Neuron (in vitro differentiated cells): ENCODE results near the gene GFY.
"Not testable (repeated sequence)": the region's sequence is repeated elsewhere in the genome, so short reads cannot be mapped to it uniquely, and the experiment has no call there.

Experiments
- H2AFZ ChIP-seq: one replicate; pipeline ENCODE4 v1.6.1; 2013; ENCODE audit warnings: low read depth, mild to moderate bottlenecking, inconsistent platforms, low read length, moderate library complexity
- H3K27me3 ChIP-seq: one replicate; pipeline ENCODE4 v1.6.1; 2013; ENCODE audit warnings: low read length; ENCODE audit not compliant: insufficient read depth
- H3K36me3 ChIP-seq: one replicate; pipeline ENCODE4 v1.6.1; 2013; ENCODE audit warnings: low read length; ENCODE audit not compliant: insufficient read depth
- H3K4me1 ChIP-seq: one replicate; pipeline ENCODE4 v1.6.1; 2013; ENCODE audit warnings: low read length; ENCODE audit not compliant: insufficient read depth
- H3K4me3 ChIP-seq: 2 replicates; pipeline ENCODE4 v1.5.1; 2013; ENCODE audit warnings: mild to moderate bottlenecking, low read length, moderate library complexity
- H3K9me3 ChIP-seq: one replicate; pipeline ENCODE4 v1.6.1; 2013; ENCODE audit warnings: low read length

The GFY gene

DNA sequence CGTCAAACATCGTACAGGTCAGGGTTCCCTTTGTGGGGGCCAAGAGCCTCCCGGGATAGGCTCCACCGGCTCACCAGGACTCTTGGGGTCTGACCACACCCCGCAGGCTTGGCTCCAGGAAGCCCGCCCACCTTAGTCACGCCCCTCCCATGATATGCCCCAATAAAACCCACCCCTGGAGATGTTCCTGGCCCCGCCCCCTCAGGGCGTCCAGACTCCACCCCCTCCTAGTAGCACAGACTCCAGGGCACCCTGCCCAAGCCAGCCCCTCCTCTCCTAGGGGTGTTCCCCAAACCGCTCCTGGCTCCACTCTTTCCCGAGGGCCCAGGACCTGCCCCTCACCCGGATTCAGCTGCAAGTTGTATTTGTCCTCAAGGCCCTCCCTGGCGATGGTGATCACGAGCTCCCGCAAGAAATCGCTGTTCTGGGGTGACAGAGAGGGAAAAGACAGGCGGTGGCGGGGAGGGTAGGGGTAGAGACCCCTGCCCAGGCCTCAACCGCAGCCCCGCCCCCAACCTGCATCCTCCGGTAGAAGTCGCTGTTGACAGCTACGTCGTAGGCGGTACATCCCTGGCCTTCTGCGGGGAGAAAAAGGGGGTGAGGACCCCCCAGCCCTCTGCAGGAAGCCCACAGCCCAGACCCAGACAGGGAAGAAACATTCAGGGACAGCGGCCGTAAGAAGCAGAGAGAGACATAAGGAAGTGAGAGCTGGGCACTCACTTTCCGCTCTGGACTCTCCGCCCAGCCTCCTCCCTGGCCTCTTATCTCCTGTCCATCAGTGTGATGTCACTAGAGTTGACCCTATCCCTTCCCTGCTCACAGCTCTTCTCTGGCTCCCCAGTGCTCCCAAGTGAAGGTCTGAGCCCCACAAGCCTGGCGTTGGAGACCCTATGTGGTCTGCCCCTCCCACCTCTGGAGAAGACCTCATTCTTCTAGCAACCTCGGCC is 22.6 kb downstream of the GFY start:
- Histone ChIP-seq H2AFZ (no peak overlapping the region), H3K4me3 (no peak overlapping the region), H3K4me1 (peaks cover 4% of the 10 kb centered on the region), H3K27me3 (no peaks in the 10 kb centered on the region), H3K36me3 (peaks cover 25% of the 10 kb centered on the region), H3K9me3 (no peaks in the 10 kb centered on the region)

DNA sequence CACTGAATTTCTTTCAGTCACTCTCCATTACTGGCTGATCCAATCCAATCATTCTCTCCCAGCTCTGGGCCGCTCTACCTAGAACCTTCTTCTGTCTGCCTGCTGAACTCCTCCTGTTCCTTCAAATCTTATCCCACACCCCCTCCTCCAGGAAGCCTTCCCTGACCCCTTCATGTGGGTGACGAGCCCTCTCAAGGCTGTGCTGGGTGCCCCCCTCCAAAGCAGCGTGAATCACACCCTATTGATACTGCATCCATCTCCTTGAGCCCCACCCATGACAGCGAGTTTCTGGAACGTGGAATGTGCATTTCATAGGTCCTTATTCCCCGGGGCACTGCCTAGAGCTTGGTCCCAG is 23.2 kb downstream of the GFY start:
- H3K36me3 ChIP-seq, result peaks cover 25% of the 10 kb centered on the region
- H3K9me3 ChIP-seq, result no peaks in the 10 kb centered on the region
- no peaks in the 10 kb centered on the region for H3K4me1 ChIP-seq
- no peaks in the 10 kb centered on the region for H3K27me3 ChIP-seq
- no peak overlapping the region for H3K4me3 ChIP-seq
- no peak overlapping the region for H2AFZ ChIP-seq

DNA sequence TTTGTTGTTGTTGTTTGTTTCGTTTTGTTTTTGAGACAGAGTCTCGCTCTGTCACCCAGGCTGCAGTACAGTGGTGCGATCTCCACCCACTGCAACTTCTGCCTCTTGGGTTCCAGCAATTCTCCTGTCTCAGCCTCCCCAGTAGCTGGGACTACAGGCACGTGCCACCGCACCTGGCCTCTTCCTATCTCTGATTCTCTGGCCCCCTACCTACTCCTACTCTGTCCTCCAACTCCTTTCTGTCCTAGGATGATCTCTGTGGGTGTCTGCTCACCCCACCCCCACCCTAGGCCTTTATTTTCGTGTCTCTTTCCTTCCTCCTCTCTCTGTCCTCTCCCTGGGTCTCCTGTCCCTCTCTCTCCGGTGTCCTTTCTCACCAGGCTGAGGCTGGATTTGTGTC is 25.2 kb downstream of the GFY start:
- peaks cover 3% of the 10 kb centered on the region for H3K4me1 ChIP-seq
- peaks cover 25% of the 10 kb centered on the region for H3K36me3 ChIP-seq
- no peak overlapping the region for H2AFZ ChIP-seq
- peak overlapping the region; percentile 75 for H3K4me3 ChIP-seq
- H3K27me3 ChIP-seq, result no peaks in the 10 kb centered on the region
- H3K9me3 ChIP-seq, result no peaks in the 10 kb centered on the region

DNA sequence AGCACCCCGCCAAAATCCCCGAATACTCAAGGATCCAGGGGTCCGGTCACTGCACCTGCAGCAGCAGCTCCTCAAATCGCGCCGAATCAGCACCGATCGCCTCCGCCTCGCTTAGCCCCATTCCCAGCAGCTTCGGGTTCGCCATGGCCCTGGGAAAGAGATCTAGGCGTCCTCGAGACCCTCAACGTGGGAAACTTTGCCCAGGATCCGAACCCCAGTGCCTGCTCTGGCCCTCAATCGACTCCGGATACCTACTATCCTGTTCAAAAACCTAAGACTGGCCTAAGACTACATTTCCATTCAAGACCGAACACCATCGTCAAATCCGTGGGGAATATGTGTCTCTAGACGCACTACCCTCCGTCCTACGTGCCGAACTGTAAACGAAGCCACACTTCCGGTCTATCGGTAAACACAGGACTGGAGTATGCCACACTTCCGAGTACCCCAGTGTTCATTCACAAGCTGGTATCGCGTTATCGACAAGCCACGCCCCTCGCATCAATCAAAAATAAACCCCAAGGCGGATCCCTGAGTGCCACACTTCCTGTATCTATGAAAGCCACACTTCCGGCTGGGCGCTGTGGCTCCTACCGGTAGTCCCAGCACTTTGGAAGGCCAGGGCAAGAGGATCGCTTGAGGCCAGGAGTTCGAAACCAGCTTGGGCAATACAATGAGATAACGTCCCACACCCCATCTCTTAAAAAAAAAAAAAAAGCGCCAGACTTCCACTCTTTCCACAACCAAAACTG is 26.4 kb downstream of the GFY start, which contains the start of gene PIH1D1:
TSS of gene PIH1D1 (minus strand) at position 385 of the 752 bp plus-strand sequence. CDS start at position 145, 240 bp downstream.
- Histone ChIP-seq H2AFZ (peak within 1 kb of the TSS; percentile 72), H3K36me3 (peaks cover 25% of the 10 kb centered on the region), H3K4me1 (peaks cover 3% of the 10 kb centered on the region), H3K4me3 (peak within 1 kb of the TSS; percentile 75), H3K9me3 (no peaks in the 10 kb centered on the region), H3K27me3 (no peaks in the 10 kb centered on the region)

DNA sequence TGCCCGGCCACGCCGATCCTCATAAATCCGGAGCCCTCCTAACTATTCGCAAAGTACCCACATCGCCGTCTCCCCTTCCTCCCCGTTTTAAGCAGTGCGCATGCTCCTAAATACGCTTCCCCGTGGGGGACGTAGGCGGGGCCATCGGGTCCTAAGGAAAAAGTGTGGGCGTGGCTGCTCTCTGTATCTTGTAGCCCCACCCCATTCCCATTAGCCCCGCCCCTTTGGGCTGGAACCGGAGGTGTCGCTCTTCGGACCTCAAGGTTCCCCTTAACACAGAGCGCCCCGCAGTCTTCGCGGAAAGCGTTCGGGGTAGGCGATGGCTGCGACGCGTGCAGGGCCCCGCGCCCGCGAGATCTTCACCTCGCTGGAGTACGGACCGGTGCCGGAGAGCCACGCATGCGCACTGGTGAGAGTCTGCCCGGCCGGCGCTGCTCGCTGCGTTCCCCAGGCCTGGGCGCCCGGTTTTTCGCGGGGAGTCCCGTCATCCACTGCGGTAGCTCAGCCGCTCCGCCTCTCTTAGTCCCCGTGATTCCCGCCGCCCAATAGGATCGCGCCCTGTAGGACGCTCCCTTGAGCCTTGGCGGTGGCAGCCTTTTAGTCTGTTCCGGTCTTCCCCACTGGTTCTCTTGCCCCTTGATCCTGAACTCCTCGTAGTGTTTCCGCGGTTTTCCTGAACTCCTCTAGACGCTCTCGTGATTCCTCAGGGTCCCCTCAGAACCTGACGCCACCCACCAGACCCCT is 28.0 kb downstream of the GFY start, which contains the start of gene ALDH16A1:
TSS of gene ALDH16A1 (plus strand) at position 213 of the 744 bp plus-strand sequence. CDS start at position 320, 107 bp downstream.
- Histone ChIP-seq H3K9me3 (no peaks in the 10 kb centered on the region), H3K36me3 (peaks cover 12% of the 10 kb centered on the region), H3K4me1 (peaks cover 3% of the 10 kb centered on the region), H3K4me3 (peak within 1 kb of the TSS; percentile 71), H2AFZ (peak within 1 kb of the TSS; percentile 47), H3K27me3 (no peaks in the 10 kb centered on the region)

DNA sequence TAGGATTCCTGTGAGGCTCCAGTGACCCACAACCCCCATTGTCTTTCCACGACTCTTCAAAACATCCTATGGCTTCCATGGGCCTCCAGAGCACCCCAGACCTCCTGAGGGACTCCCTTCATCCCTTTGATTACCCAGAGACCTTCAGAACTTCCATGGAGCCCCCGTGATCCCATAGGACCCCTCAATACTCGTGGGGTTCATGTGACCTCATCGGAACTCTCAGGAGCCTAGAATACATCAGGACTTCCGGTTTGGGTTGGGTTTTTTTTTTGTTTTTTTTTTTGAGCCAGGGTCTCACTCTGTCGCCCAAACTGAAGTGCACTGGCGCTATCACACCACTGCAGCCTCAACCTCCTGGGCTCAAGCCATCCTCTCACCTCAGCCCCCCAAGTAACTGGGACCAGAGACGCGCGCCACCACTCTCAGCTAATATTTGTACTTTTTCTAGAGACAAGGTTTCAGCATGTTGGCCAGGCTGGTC is 28.6 kb downstream of the GFY start:
- H3K9me3 ChIP-seq, result no peaks in the 10 kb centered on the region
- peaks cover 3% of the 10 kb centered on the region for H3K4me1 ChIP-seq
- H3K27me3 ChIP-seq, result no peaks in the 10 kb centered on the region
- no peak overlapping the region for H2AFZ ChIP-seq
- H3K36me3 ChIP-seq, result peaks cover 6% of the 10 kb centered on the region
- peak overlapping the region; percentile 71 for H3K4me3 ChIP-seq

DNA sequence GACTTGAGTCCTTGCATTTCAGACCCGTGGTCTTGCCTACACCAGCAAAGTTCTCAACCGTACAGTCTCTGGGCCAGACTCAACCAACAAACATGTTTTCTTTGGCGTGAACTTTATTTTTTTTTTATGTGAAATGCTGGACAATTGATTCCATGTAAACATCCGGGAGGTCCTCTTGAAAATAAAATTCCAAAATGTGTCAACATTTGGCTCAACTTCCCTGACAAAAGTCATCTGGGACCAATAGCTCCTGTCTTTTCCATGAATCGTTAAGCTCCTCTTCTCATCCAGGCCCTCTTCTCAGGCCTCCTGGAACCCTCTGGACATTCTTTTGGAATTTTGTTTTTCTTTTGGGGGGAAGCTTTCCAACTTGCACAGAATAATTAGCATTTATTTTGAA is 30.6 kb downstream of the GFY start:
- no peak overlapping the region for H3K4me3 ChIP-seq
- peaks cover 3% of the 10 kb centered on the region for H3K4me1 ChIP-seq
- no peaks in the 10 kb centered on the region for H3K9me3 ChIP-seq
- H3K27me3 ChIP-seq, result no peaks in the 10 kb centered on the region
- H2AFZ ChIP-seq, result no peak overlapping the region
- H3K36me3 ChIP-seq, result peaks cover 8% of the 10 kb centered on the region

DNA sequence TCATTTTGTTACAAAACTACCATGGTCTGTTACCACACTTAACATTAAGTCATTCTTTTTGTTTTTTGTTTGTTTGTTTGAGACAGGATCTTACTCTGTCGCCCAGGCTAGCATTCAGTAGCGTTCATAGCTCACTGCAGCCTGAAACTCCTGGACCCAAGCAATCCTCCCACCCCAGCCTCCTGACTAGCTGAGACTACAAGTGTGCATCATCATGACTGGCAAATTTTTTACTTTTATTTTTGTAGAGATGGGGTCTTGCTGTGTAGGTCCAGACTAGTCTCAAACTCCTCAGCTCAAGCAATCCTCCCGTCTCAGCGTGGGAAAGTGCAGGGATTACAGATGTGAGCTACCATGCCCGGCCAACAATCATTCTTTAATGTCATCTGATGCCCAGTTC is 31.1 kb downstream of the GFY start:
- H3K27me3 ChIP-seq, result no peaks in the 10 kb centered on the region
- no peak overlapping the region for H3K4me3 ChIP-seq
- no peak overlapping the region for H2AFZ ChIP-seq
- H3K36me3 ChIP-seq, result peaks cover 8% of the 10 kb centered on the region
- peaks cover 3% of the 10 kb centered on the region for H3K4me1 ChIP-seq
- H3K9me3 ChIP-seq, result no peaks in the 10 kb centered on the region

DNA sequence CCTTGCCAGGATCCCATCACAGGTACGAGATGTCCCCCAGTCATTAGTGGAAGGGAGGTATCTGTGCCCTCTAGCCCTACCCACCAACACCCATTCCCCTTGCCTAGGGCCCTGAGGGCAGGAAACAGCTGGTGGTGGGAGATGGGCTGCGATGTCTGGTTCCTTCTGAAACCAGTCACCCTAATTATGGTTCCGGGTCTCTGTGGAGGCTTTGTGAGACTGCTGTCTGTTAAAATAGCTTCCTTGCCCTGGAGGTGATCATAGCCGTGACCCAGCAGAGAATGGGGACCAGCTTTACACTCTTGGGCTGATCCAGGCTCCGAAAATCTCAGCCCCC is 33.3 kb downstream of the GFY start:
- Histone ChIP-seq H3K9me3 (no peaks in the 10 kb centered on the region), H3K36me3 (peaks cover 11% of the 10 kb centered on the region), H2AFZ (no peak overlapping the region), H3K27me3 (no peaks in the 10 kb centered on the region), H3K4me1 (peaks cover 3% of the 10 kb centered on the region), H3K4me3 (no peak overlapping the region)

DNA sequence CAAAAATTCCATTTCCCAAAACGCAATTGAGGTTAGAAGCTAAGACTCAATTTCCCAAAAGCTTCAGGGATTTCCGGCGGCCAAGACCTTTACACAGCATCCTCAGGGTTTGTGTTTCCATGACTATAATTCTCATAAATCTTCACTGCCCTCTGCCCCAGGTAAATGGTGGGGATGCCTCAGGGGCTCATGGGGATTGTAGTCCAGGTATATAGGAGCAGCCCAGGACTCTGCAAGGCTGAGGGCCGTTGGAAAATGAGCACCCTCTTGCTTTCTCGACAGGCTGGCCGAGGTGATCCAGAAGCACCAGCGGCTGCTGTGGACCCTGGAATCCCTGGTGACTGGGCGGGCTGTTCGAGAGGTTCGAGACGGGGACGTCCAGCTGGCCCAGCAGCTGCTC is 34.2 kb downstream of the GFY start:
- Histone ChIP-seq H3K4me3 (no peak overlapping the region), H3K27me3 (no peaks in the 10 kb centered on the region), H2AFZ (no peak overlapping the region), H3K4me1 (peaks cover under 1% of the 10 kb centered on the region), H3K36me3 (peaks cover 17% of the 10 kb centered on the region), H3K9me3 (no peaks in the 10 kb centered on the region)

DNA sequence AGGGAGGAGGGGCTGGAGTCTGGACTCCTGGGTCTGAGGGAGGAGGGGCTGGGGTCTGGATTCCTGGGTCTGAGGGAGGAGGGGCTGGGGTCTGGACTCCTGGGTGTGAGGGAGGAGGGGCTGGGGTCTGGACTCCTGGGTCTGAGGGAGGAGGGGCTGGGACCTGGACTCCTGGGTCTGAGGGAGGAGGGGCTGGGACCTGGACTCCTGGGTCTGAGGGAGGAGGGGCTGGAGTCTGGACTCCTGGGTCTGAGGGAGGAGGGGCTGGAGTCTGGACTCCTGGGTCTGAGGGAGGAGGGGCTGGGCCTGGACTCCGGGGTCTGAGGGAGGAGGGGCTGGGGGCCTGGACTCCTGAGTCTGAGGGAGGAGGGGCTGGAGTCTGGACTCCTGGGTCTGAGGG is 35.9 kb downstream of the GFY start:
- peaks cover 21% of the 10 kb centered on the region for H3K36me3 ChIP-seq
- not testable (repeated sequence) for H3K4me3 ChIP-seq, H3K27me3 ChIP-seq, H3K9me3 ChIP-seq, H2AFZ ChIP-seq, H3K4me1 ChIP-seq

DNA sequence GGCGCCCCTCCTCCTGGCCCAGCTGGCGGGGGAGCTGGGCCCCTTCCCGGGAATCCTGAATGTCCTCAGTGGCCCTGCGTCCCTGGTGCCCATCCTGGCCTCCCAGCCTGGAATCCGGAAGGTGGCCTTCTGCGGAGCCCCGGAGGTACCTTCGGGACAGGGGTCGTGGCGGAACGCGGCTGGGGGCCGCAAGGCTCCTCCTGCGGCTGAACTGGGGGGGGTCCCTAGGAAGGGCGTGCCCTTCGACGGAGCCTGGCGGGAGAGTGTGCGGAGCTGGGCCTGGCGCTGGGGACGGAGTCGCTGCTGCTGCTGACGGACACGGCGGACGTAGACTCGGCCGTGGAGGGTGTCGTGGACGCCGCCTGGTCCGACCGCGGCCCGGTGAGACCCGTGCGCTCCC is 36.5 kb downstream of the GFY start:
- no peak overlapping the region for H2AFZ ChIP-seq
- no peaks in the 10 kb centered on the region for H3K9me3 ChIP-seq
- H3K36me3 ChIP-seq, result peaks cover 23% of the 10 kb centered on the region

DNA sequence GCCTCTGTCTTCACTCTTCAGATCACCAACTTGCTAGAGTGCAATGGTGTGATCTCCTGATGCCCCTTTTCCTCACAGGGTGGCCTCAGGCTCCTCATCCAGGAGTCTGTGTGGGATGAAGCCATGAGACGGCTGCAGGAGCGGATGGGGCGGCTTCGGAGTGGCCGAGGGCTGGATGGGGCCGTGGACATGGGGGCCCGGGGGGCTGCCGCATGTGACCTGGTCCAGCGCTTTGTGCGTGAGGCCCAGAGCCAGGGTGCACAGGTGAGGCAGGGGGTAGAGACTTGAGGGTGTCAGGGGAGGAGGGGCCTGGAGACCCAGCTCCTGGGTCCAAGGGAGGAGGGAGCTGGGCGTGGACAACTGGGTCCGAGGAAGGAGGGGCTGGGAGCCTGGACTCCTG is 37.3 kb downstream of the GFY start:
- peaks cover 23% of the 10 kb centered on the region for H3K36me3 ChIP-seq
- H3K4me1 ChIP-seq, result no peaks in the 10 kb centered on the region
- no peaks in the 10 kb centered on the region for H3K9me3 ChIP-seq
- no peak overlapping the region for H3K4me3 ChIP-seq
- no peak overlapping the region for H2AFZ ChIP-seq
- no peaks in the 10 kb centered on the region for H3K27me3 ChIP-seq

More for the DNA sequence above, 36.5 kb downstream of the GFY start:
- no peaks in the 10 kb centered on the region for H3K27me3 ChIP-seq
- H3K4me1 ChIP-seq, result no peaks in the 10 kb centered on the region
- no peak overlapping the region for H3K4me3 ChIP-seq
